K562 (cell line): ENCODE measurements around the gene MRAS. TPM values are rescaled to one million over a fixed set of nuclear protein-coding genes. Genes with fewer than 3 reads are reported as not detected.

Experiments
- ZNF407 ChIP-seq: fragments of 450-650 bp; IDR thresholded peaks from 2 replicates; pipeline ENCODE4 v1.6.1; 2016; ENCODE audit warnings: low read depth
- polyA plus RNA-seq, 8 experiments: library from polyadenylated mRNA; depleted of rRNA in 4 of 8; stranded (reverse) in 5 of 8; unstranded in 3 of 8; fragments of >200 nt; fragmentation: Nextera tagmentation in 2 of 8; fragmentation: Illumina TruSeq in 1 of 8; extraction: Ambion mirVana in 2 of 8; extraction: Trizol in 1 of 8; gene quantifications; 2 replicates each; pipeline versions ENCODE4 v1.2.1 to v1.2.3, GENCODE V29; 2011 to 2014; ENCODE audit warnings: inconsistent platforms in 1 of 8, missing spikeins in 1 of 8
- total RNA-seq, 7 experiments: library from RNA; depleted of rRNA in 6 of 7; stranded (reverse); fragments of >200 nt in 6 of 7; fragmentation: Illumina TruSeq in 2 of 7; extraction: Trizol in 2 of 7; gene quantifications; 2 replicates each; pipeline versions ENCODE4 v1.2.1 to v1.2.3, GENCODE V29; 2011 to 2021; ENCODE audit warnings: low replicate concordance in 1 of 7

Gene MRAS
- total and polyA plus RNA-seq, 9 of the 15 experiments (the other 6 are each of a cell fraction or from before 2014, with no cell fraction given): 1.5 to 10.0 (median 5.0) TPM

GRCh38 chr3:138443521-138444503 is 95.4 kb downstream of the MRAS start (continued):
- no peak for TF ChIP-seq ZNF407
